Endothelial cell of umbilical vein (primary cell): Measurements from ENCODE around the gene GDPD4. TPM values are rescaled to one million over a fixed set of nuclear protein-coding genes. Genes with fewer than 3 reads are reported as not detected.

ENCODE experiments used
- BruUV-seq: library from RNA; stranded (reverse); fragments of 400-500 nt; replicated peaks from 2 replicates; lab custom pipeline; 2021; lab: Mats Ljungman, UMichigan
- CTCF ChIA-PET: fragments of 300-600, 350-600 bp; sonication (Branson Sonifier 250); formaldehyde crosslinking; loops from one replicate; lab custom pipeline; 2021; ENCODE audit warnings: antibody characterized with exemption, inconsistent platforms; lab: Charles Lee
- POLR2A ChIA-PET: fragments of 300-600, 350-600 bp; sonication (Branson Sonifier 250); formaldehyde crosslinking; loops from one replicate; lab custom pipeline; 2021; ENCODE audit warnings: antibody characterized with exemption, inconsistent platforms; lab: Charles Lee
- DNase-seq: peaks from one replicate; pipeline ENCODE4 v3.0.0-alpha.2; 2011; ENCODE audit warnings: low read depth, low spot score
- FAIRE-seq: peaks from 2 replicates; lab custom pipeline; 2011; peaks lifted over from hg19 to GRCh38; lab: Jason Lieb, UNC
- H2AFZ ChIP-seq: 2 replicates; pipeline ENCODE4 v1.6.0; 2012; ENCODE audit warnings: low read depth, low read length, control low read depth, inconsistent platforms
- H3K27ac ChIP-seq: 2 replicates; pipeline ENCODE4 v1.5.1; 2011; ENCODE audit warnings: low read depth, mild to moderate bottlenecking, control low read depth, low read length, moderate library complexity; ENCODE audit not compliant: insufficient read depth
- H3K27me3 ChIP-seq, 2 experiments: 2 replicates each; pipeline versions ENCODE4 v1.6.0 to v1.6.1; 2011; ENCODE audit warnings: low read length in 2 of 2, mixed read lengths in 1 of 2; ENCODE audit not compliant: control insufficient read depth in 2 of 2, insufficient read depth in 2 of 2
- H3K36me3 ChIP-seq, 2 experiments: 2 replicates in 1 of 2; 3 replicates in 1 of 2; pipeline ENCODE4 v1.5.1; 2011; ENCODE audit warnings: low read length in 2 of 2, mild to moderate bottlenecking in 1 of 2, moderate library complexity in 1 of 2; ENCODE audit not compliant: control insufficient read depth in 2 of 2, insufficient read depth in 2 of 2; ENCODE audit errors: extremely low read depth in 1 of 2
- H3K4me1 ChIP-seq: 3 replicates; pipeline ENCODE4 v1.5.1; 2011; ENCODE audit warnings: mild to moderate bottlenecking, low read length; ENCODE audit not compliant: control insufficient read depth, insufficient read depth; ENCODE audit errors: extremely low read depth
- H3K4me2 ChIP-seq: 2 replicates; pipeline ENCODE4 v1.6.1; 2011; ENCODE audit warnings: low read length, control low read depth, mixed read lengths; ENCODE audit not compliant: insufficient read depth
- H3K4me3 ChIP-seq, 3 experiments: fragments of 200-600 bp in 1 of 3; sonication (generic), shearing (Covaris generic) in 1 of 3; replicated peaks in 1 of 3; 2 replicates each; pipeline ENCODE4 v1.5.1; 2011 to 2016; ENCODE audit warnings: control low read depth in 3 of 3, low read length in 3 of 3, mild to moderate bottlenecking in 2 of 3, inconsistent platforms in 1 of 3, low read depth in 1 of 3, moderate library complexity in 1 of 3; ENCODE audit not compliant: insufficient read depth in 1 of 3
- H3K79me2 ChIP-seq: 2 replicates; pipeline ENCODE4 v1.6.0; 2012; ENCODE audit warnings: low read length, inconsistent platforms; ENCODE audit not compliant: control insufficient read depth, insufficient read depth
- H3K9ac ChIP-seq: replicated peaks from 2 replicates; pipeline ENCODE3; 2011; ENCODE audit warnings: low read length, control low read depth; ENCODE audit not compliant: insufficient read depth; ENCODE audit errors: extremely low read depth
- H3K9me1 ChIP-seq: replicated peaks from 3 replicates; pipeline ENCODE4 v1.6.0; 2011; ENCODE audit warnings: mild to moderate bottlenecking, low read length; ENCODE audit not compliant: control insufficient read depth, insufficient read depth; ENCODE audit errors: extremely low read depth
- H3K9me3 ChIP-seq: replicated peaks from 2 replicates; pipeline ENCODE4 v1.5.1; 2012; ENCODE audit warnings: low read length, inconsistent platforms; ENCODE audit not compliant: control insufficient read depth, insufficient read depth
- H4K20me1 ChIP-seq: replicated peaks from 2 replicates; pipeline ENCODE3; 2011; ENCODE audit warnings: mild to moderate bottlenecking, low read length; ENCODE audit not compliant: control insufficient read depth, insufficient read depth; ENCODE audit errors: extremely low read depth
- EZH2 ChIP-seq: IDR thresholded peaks from 2 replicates; pipeline ENCODE4 v1.6.1; 2012; ENCODE audit warnings: borderline replicate concordance, low read depth, mild to moderate bottlenecking, moderate library complexity, low read length, inconsistent platforms; ENCODE audit not compliant: severe bottlenecking
- JUN ChIP-seq: IDR thresholded peaks from 2 replicates; pipeline ENCODE4 v1.6.1; 2011; ENCODE audit warnings: borderline replicate concordance, low read depth; ENCODE audit not compliant: insufficient read length, insufficient read depth
- MAX ChIP-seq: IDR thresholded peaks from 2 replicates; pipeline ENCODE4 v1.6.1; 2011; ENCODE audit not compliant: insufficient read depth, insufficient read length
- POLR2A ChIP-seq: IDR thresholded peaks from 2 replicates; pipeline ENCODE4 v1.6.1; 2012; ENCODE audit warnings: low read depth, mild to moderate bottlenecking, control low read depth, low read length
- POLR2AphosphoS5 ChIP-seq: IDR thresholded peaks from 2 replicates; pipeline ENCODE4 v1.6.1; 2012; ENCODE audit warnings: low read depth, mild to moderate bottlenecking, control low read depth, low read length, moderate library complexity; ENCODE audit not compliant: insufficient read depth
- dilution Hi-C: fragments of 300-500 bp; cut with MboI; formaldehyde crosslinking; loops from one replicate; pipeline ENCODE4 v1.15.0; 2019; ENCODE audit warnings: low sequenced_read_pairs; ENCODE audit not compliant: extremely low pct_ligation_motif_present
- intact Hi-C: fragments of 100-400 bp; cut with micrococcal nuclease; formaldehyde crosslinking; loops from one replicate; pipeline ENCODE4 v1.10.0; 2022
- polyA plus RNA-seq, 4 experiments: library from polyadenylated mRNA; depleted of rRNA in 3 of 4; stranded (reverse) in 3 of 4; unstranded in 1 of 4; fragments of >200 nt; gene quantifications; 2 replicates each; pipeline versions ENCODE4 v1.2.1 to v1.2.3, GENCODE V29; 2011 to 2012; ENCODE audit warnings: missing spikeins in 1 of 4
- total RNA-seq: library from RNA; stranded (reverse); gene quantifications from 2 replicates; pipeline ENCODE4 v1.2.3, GENCODE V29; 2021
- TF ChIP-seq, protein P1 (sequence below), 2 donors: IDR thresholded peaks; 1 replicate in 1 of 2; 2 replicates in 1 of 2; pipeline ENCODE4 v1.5.1; 2011; ENCODE audit warnings: low read length in 2 of 2, mild to moderate bottlenecking in 2 of 2, moderate library complexity in 2 of 2, control low read depth in 1 of 2, inconsistent platforms in 1 of 2, low read depth in 1 of 2; ENCODE audit not compliant: insufficient read depth in 1 of 2; ENCODE audit errors: extremely low read depth in 1 of 2

GDPD4 gene
- total and polyA plus RNA-seq, 2 donors (not counting 3 experiments of a cell fraction or from before 2014, with no cell fraction given) = not detected

- POLR2A ChIA-PET = no interaction called here
- H3K27ac ChIP-seq = no peak overlapping the region
- BruUV-seq = no TSS peak
These were observed 115.2 kb downstream of the GDPD4 start for GRCh38 chr11:77186302-77186701.

DNA sequence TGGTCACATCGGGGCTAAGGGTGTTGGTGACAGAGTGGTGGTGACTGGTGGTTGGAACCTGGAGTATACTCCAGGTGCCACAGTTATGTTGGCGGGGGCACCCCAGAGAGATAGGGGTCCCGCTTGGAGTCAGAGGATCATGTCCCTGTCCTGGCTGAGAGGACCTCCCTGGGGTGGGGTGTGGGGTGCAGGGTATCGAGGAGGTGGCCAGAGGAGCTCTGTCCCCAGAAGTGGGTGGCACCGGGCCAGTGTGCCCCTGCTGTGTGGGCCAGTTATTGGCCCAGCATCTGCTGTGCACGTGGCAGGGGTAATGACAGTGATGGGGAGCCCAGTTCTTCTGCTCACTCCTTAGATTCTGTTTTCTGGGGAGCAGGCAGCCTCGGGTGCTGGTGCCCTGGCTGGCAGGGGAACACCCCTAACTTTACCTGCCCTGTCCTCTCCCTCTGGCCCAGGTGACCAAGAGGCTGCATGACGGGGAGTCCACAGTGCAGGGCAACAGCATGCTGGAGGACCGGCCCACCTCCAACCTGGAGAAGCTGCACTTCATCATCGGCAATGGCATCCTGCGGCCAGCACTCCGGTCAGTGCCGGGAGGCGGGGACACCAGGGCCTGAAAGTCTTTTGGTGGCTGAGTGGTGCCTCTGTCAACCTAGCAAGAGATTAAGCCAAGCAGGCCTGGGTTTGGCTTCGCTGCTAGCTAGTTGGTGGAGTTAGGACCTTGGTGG lies 117.2 kb downstream of the GDPD4 start:
- Histone ChIP-seq H3K4me1 (no peaks in the 10 kb centered on the region), H3K9ac (no peak overlapping the region), H3K9me3 (no peaks in the 10 kb centered on the region), H3K27ac (no peak overlapping the region), H2AFZ (no peak overlapping the region), H3K79me2 (no peaks in the 10 kb centered on the region), H3K9me1 (no peaks in the 10 kb centered on the region), H3K36me3 (no peaks in the 10 kb centered on the region), H3K4me3 (no peak overlapping the region), H4K20me1 (no peaks in the 10 kb centered on the region), H3K4me2 (no peak overlapping the region), H3K27me3 (no peaks in the 10 kb centered on the region)
- BruUV-seq = no TSS peak
- TF ChIP-seq POLR2AphosphoS5 (no peak), POLR2A (no peak), JUN (no peak), EZH2 (no peak)
- TF ChIP-seq, protein P1, sequence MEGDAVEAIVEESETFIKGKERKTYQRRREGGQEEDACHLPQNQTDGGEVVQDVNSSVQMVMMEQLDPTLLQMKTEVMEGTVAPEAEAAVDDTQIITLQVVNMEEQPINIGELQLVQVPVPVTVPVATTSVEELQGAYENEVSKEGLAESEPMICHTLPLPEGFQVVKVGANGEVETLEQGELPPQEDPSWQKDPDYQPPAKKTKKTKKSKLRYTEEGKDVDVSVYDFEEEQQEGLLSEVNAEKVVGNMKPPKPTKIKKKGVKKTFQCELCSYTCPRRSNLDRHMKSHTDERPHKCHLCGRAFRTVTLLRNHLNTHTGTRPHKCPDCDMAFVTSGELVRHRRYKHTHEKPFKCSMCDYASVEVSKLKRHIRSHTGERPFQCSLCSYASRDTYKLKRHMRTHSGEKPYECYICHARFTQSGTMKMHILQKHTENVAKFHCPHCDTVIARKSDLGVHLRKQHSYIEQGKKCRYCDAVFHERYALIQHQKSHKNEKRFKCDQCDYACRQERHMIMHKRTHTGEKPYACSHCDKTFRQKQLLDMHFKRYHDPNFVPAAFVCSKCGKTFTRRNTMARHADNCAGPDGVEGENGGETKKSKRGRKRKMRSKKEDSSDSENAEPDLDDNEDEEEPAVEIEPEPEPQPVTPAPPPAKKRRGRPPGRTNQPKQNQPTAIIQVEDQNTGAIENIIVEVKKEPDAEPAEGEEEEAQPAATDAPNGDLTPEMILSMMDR (IDR thresholded peaks at IDR 0.05; ENCODE audit: extremely low read depth in 1 of 2, insufficient read depth in 1 of 2, low read depth in 1 of 2, low read length in 2 of 2) = no peak
- no peak for FAIRE-seq
- intact Hi-C loops (no loop called here), dilution Hi-C loops (no loop called here)
- DNase-seq = no peak
- CTCF ChIA-PET = interaction anchor here (1.9 to 8.3 kb wide), 2 partner anchors 11 to 55 kb away, joined by 5 to 309 read pairs; partner anchors contain the start of gene MYO7A
- POLR2A ChIA-PET = no interaction called here

More at GRCh38 chr11:77186302-77186701, 115.2 kb downstream of the GDPD4 start:
- Histone ChIP-seq H3K79me2 (no peaks in the 10 kb centered on the region), H3K9me3 (no peaks in the 10 kb centered on the region), H3K36me3 (no peaks in the 10 kb centered on the region), H3K27me3 (no peaks in the 10 kb centered on the region), H3K4me1 (no peaks in the 10 kb centered on the region), H3K4me3 (no peak overlapping the region), H2AFZ (no peak overlapping the region), H3K4me2 (no peak overlapping the region), H3K9ac (no peak overlapping the region), H3K9me1 (no peaks in the 10 kb centered on the region), H4K20me1 (no peaks in the 10 kb centered on the region)
- CTCF ChIA-PET = interaction anchor here (0.7 to 8.3 kb wide), 11 partner anchors 10 to 433 kb away, joined by 3 to 309 read pairs (median 4); partner anchors contain the start of gene MYO7A
- TF ChIP-seq MAX (no peak), JUN (no peak)
- dilution Hi-C loops (no loop called here), intact Hi-C loops (no loop called here)
- FAIRE-seq = no peak
- no peak for DNase-seq
